ENCODE results near the gene PRKCZ. TPM values are rescaled to one million over a fixed set of nuclear protein-coding genes. Genes with fewer than 3 reads are reported as not detected.

PRKCZ gene
- total RNA-seq, 1 donor from 2014 or later = 120 TPM

DNA sequence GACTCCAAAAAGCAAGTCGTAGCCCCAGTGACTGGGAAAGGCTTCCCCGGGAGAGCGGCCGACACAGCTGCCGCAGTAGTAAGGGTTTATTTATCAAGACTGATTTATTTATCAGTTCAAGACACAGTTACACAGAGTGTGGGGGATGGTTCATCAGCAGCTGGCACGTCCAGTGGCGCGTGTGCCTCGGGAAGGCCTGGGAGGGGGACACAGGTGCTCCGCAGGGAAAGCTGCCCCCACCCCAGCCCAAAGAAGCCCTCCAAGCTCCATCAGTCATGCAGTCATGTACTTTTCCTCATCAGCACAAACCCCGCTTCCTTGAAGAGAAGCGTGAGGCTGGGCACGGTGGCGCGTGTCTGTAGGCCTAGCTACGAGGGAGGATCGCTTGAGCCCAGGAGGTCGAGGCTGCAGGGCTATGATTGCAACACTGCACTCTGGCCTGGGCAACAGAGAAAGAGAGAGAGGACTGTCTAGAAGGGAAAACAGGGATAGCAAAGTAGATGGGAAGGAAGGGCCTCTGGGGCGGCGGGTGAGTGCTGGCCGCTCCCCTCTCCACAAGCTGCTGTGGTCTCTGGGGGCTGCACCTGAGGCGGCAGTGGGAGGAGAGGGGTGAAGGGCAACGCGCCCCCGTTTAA is 53.2 kb downstream of the PRKCZ start:
- Mint-ChIP-seq H3K36me3 (ENCODE audit: unreplicated experiment) (peaks cover 6% of the 10 kb centered on the region), H3K27ac (ENCODE audit: unreplicated experiment) (peak overlapping the region; percentile 84), H3K27me3 (ENCODE audit: unreplicated experiment) (peaks cover 21% of the 10 kb centered on the region), H3K9me3 (ENCODE audit: unreplicated experiment) (peaks cover 19% of the 10 kb centered on the region), H3K4me3 (ENCODE audit: unreplicated experiment) (peak overlapping the region; percentile 16), H3K4me1 (ENCODE audit: low read depth, unreplicated experiment) (peaks cover 32% of the 10 kb centered on the region)
- peak; percentile 12 for DNase-seq
- TF ChIP-seq, protein P1, sequence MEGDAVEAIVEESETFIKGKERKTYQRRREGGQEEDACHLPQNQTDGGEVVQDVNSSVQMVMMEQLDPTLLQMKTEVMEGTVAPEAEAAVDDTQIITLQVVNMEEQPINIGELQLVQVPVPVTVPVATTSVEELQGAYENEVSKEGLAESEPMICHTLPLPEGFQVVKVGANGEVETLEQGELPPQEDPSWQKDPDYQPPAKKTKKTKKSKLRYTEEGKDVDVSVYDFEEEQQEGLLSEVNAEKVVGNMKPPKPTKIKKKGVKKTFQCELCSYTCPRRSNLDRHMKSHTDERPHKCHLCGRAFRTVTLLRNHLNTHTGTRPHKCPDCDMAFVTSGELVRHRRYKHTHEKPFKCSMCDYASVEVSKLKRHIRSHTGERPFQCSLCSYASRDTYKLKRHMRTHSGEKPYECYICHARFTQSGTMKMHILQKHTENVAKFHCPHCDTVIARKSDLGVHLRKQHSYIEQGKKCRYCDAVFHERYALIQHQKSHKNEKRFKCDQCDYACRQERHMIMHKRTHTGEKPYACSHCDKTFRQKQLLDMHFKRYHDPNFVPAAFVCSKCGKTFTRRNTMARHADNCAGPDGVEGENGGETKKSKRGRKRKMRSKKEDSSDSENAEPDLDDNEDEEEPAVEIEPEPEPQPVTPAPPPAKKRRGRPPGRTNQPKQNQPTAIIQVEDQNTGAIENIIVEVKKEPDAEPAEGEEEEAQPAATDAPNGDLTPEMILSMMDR (IDR thresholded peaks at IDR 0.05; ENCODE audit: partially characterized antibody, unreplicated experiment) = no peak

DNA sequence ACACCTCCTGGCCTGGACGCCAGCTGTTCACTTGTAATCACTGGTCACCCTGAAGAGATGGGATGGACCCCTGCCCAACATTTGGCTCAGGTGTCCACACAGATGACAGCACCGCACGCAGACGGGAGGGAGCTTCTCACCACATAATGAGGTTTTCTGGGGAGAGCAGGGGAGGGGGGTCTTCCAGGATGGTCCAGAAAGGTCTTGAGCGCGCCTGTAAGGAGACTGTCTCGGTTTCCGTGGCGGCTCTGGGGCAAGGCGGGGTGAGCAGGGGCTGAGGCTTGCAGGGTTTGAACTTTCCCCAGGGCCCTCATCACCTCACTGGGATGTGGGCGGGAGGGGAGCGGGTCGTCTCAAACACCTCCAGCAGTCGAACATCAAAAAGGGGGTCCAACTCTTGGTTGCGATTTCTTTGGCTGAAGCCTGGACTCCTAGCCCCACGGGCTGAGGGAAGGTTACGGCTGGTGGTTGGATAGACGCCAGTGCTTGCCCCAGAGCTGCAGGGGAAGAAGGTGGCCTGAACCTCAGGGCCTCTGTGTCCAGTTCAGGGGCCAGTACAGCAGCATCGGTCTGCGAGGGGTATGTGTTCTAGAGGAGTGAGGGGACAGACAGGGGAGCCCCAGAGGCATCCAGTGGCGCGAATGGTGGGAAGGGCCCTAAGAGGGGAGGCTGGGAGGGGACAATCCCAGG is 53.8 kb downstream of the PRKCZ start:
- DNase-seq = peak; percentile 16
- peaks cover 6% of the 10 kb centered on the region for H3K36me3 Mint-ChIP-seq (ENCODE audit: unreplicated experiment)
- H3K9me3 Mint-ChIP-seq (ENCODE audit: unreplicated experiment) = peaks cover 15% of the 10 kb centered on the region
- no peak overlapping the region for H3K4me3 Mint-ChIP-seq (ENCODE audit: unreplicated experiment)
- peaks cover 35% of the 10 kb centered on the region for H3K4me1 Mint-ChIP-seq (ENCODE audit: low read depth, unreplicated experiment)
- peaks cover 21% of the 10 kb centered on the region for H3K27me3 Mint-ChIP-seq (ENCODE audit: unreplicated experiment)
- TF ChIP-seq, protein P1 (IDR thresholded peaks at IDR 0.05; ENCODE audit: partially characterized antibody, unreplicated experiment) = no peak
- peak overlapping the region; percentile 35 for H3K27ac Mint-ChIP-seq (ENCODE audit: unreplicated experiment)

DNA sequence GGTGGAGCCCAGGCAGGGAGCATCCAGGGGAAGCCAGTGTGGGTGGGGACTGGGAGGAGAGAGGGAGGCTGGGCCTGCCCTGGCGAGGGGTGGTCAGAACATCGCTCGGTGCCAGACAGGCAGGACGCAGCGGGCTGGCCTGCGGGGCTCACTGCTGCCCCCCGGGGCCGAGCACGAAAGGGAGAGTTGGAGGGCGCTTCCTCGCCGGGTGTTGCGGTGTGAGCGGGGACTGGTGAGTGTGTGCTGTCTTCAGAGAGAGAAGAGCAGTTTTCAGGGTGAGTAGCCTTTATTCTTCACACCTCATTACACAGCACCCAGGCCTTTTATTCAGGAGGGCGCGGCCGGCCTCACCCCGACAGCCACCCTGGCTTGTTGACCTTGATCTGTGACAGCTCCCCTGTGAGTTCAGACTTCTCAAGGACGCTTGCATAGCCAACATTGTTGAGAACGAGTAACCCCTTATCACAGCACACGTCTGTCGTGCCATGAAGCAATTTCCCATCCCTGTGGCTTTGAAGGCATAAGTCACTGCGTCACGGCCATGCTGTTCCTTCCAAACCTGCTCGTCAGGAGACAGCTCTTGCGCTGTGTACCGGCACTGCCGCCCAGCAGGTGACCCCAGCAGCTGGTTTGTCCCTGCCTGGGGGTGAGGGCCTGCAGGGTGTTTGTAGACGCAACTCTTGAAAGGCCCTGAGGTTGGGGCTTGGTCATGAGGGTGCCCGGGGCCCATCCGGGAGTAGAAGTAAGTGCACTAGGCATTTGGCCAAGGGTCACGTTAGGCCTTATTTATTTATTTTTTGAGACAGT is 54.6 kb downstream of the PRKCZ start:
- peaks cover 21% of the 10 kb centered on the region for H3K27me3 Mint-ChIP-seq (ENCODE audit: unreplicated experiment)
- TF ChIP-seq, protein P1 (IDR thresholded peaks at IDR 0.05; ENCODE audit: partially characterized antibody, unreplicated experiment) = no peak
- H3K4me3 Mint-ChIP-seq (ENCODE audit: unreplicated experiment) = no peak overlapping the region
- peaks cover 6% of the 10 kb centered on the region for H3K36me3 Mint-ChIP-seq (ENCODE audit: unreplicated experiment)
- peaks cover 33% of the 10 kb centered on the region for H3K4me1 Mint-ChIP-seq (ENCODE audit: low read depth, unreplicated experiment)
- DNase-seq = peak; percentile 30
- H3K9me3 Mint-ChIP-seq (ENCODE audit: unreplicated experiment) = peaks cover 15% of the 10 kb centered on the region
- peak overlapping the region; percentile 35 for H3K27ac Mint-ChIP-seq (ENCODE audit: unreplicated experiment)

DNA sequence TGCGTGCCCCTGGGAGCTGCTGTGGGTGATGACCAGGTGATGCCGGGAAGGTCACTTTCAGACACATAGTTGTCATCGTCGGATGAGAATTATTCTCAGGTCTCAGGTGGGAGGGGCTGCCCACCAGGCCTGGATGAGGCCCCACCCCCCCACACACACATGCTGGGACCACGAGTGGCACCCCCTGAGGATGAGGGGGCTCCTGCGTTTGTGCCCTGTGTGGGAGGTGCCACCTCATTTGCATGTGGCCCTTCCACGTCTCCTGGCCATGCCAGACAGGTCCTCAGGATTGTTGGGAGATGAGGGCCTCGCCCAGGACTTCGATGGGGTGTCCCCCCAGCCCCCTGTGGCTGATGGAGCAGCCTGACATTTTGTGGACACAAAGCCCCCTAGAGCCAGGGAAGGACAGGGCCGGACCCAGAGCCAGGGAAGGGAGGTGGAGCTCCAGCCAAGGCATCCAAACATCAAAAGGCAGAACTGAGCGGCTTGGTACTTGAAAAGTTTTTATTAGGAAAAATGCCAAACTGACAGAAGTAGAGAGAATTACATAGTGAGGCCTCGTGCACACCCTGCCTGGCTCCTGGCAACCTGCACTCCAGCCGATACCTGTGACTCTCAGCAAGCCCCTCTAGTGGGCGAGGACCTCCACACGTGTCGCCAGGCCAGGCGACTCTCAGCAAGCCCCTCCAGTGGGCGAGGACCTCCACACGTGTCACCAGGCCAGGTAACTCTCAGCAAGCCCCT is 55.7 kb downstream of the PRKCZ start:
- TF ChIP-seq, protein P1 (IDR thresholded peaks at IDR 0.05; ENCODE audit: partially characterized antibody, unreplicated experiment) = no peak
- H3K4me3 Mint-ChIP-seq (ENCODE audit: unreplicated experiment) = no peak overlapping the region
- peaks cover 14% of the 10 kb centered on the region for H3K27me3 Mint-ChIP-seq (ENCODE audit: unreplicated experiment)
- H3K9me3 Mint-ChIP-seq (ENCODE audit: unreplicated experiment) = peaks cover 9% of the 10 kb centered on the region
- DNase-seq = no peak
- H3K27ac Mint-ChIP-seq (ENCODE audit: unreplicated experiment) = no peak overlapping the region
- H3K4me1 Mint-ChIP-seq (ENCODE audit: low read depth, unreplicated experiment) = peaks cover 23% of the 10 kb centered on the region
- peaks cover 6% of the 10 kb centered on the region for H3K36me3 Mint-ChIP-seq (ENCODE audit: unreplicated experiment)

Data from glutamatergic neuron (in vitro differentiated cells).